ENCODE measurements around the gene MRPS30.
"Not testable (repeated sequence)": the region's sequence is repeated elsewhere in the genome, so short reads cannot be mapped to it uniquely, and the experiment has no call there.

The MRPS30 gene

DNA sequence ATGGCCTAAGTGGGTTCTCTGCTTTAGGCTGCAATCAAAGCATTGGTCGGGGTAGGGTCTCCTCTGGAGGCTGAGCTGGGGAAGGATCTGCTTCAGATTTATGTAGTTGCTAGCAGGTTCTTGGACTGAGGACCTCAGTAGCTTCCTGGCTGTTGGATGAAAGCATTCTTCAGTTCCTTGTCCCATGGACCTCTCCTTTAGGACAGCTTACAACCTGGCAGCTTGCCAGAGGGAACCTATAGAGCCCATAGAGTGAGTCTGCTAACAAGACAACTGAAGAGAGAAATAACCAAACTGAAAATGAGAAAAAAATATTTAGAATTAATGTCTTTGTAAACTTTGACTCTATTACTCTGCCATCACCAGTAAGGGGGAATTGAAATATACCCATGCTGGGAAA lies 12.4 kb downstream of the MRPS30 start:
- DNase-seq (ENCODE audit: low spot score) = no peak

GRCh38 chr5:44824662-44825061 lies 15.9 kb downstream of the MRPS30 start:
- DNase-seq (ENCODE audit: low spot score) = not testable (repeated sequence)

DNA sequence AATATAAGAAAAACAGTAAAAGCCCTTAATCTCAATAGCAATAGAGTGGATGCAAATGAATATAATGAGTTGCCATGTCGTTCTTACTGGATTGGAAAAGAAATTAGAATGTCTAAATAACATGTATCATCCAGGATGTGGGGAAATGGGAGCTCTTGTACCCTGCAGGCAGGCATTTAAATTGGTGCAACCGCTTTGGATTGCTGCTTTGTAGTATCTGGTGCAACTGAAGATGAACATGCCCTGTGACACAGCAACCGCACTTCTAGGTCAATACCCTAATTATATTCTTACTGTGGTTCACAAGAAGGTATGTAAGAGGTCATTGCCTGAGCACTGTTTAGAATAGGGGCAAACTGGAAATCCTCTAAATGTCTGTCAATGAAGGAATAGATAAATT lies 18.9 kb downstream of the MRPS30 start:
- no peak for DNase-seq (ENCODE audit: low spot score)

GRCh38 chr5:44828719-44829118 lies 20.0 kb downstream of the MRPS30 start:
- DNase-seq (ENCODE audit: low spot score) = no peak

DNA sequence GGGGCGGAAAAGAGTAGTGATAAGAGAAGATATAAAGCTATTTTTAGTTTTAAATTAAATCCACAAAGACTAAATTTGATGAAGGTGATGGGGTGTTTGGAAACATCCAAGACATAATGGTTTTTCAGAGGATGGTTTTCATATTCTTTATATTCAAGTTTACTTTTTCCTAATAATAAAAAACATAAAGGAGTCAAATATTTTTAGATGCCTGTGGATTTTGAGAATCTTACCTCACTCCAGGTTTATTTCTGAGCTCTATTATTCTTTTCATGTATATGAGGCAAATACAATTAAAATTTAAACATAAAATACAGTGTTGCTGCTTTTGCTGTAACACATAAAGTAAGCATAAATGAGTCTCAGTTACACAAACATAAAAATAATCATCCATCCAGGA lies 22.2 kb downstream of the MRPS30 start:
- DNase-seq (ENCODE audit: low spot score) = no peak

DNA sequence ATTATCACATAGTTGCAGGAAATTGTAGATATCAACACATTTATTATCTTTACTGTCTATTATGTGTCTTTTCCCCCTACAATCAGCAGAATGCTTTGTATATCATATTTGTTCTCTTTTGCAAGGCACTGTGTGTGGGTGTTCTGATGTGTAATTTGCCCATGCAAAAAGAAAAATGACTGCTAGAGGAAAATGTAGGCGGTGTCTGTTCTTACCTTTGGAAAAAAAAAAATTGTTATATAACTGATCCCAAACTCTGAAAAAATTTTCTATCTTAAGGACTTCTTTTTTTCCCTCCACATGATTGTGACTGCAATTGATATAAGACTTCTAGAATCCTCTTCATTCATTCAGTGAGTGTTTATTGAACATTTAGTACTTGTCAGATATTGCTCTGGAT lies 24.5 kb downstream of the MRPS30 start:
- DNase-seq (ENCODE audit: low spot score) = no peak

GRCh38 chr5:44835693-44836092 lies 26.9 kb downstream of the MRPS30 start:
- no peak for DNase-seq (ENCODE audit: low spot score)

GRCh38 chr5:44839018-44839681 lies 30.4 kb downstream of the MRPS30 start:
- no peak for DNase-seq (ENCODE audit: low spot score)

DNA sequence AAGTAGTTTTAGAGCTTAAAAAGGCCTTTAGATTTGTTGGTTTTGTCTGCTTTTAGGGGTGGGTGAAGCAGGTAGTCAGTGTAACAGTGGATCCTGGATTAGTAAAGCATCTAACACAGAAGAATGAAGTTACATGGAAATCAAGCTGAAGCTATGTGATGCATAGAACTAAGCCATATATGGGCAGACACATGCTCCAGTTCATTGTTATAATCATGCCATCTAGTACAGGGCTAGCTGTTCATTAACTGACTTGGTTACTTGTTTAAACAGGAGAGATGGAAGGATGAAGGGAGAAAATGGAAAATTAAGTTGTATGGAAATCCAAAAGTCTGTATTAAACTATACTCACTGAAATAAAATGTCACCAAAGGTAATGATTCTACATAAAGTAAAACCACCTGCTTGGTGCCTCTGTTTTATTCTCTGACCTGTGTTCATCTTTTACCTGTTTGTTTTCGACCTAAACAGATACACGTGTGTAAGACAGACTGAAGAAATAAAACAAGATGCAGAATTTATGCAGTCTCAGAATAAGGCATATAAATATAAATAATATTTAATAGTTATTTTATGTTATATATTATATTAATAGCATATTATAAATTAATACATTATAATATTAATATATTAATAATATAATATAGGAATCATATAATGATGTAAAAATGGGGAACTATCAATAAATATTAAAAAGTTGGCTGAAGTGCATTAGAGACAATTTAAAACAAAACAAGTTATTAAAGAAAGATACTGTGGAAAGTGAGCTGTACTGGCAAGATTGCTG lies 33.9 kb downstream of the MRPS30 start:
- DNase-seq (ENCODE audit: low spot score) = no peak

DNA sequence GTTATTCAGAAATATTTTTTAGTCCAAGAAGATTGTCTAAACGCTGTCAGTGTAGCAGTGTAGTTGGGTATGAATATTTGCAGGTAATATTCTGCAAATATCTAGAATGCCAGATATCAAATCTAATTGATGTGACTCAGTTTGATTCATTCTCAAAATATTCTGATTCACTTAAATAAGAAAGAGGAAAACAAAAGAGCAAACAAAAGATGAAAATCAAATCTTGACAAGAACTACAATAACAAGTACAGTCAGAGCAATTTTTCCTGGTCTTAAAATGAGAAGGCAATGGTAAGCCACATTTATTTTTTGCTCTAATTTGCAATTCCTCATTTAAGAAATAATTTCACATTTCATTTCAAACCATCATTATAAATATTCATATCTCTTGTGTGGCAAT lies 36.0 kb downstream of the MRPS30 start:
- no peak for DNase-seq (ENCODE audit: low spot score)

- no peak for DNase-seq (ENCODE audit: low spot score)
Observed at GRCh38 chr5:44845777-44846176, 37.0 kb downstream of the MRPS30 start.

GRCh38 chr5:44847206-44847852 lies 38.6 kb downstream of the MRPS30 start:
- no peak for DNase-seq (ENCODE audit: low spot score)

DNA sequence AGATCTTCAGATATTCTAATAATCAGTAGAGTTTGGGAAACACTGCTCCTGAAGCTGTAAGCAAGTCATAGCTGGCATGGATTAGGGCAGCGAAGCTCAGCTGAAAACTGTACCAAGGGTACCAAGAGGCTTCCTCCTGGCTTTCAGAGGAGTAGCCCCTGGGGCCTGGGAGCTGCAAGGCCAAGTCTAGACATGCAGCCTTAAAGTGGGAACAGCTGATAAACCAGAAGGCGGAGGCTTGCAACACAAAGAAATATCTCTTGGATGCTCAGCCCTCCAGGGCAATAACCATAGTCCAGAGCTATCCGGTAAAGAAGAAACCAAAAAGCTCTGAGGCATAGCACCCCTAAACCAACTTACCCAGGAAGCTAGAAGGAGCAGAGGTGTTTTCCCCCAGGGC lies 51.5 kb downstream of the MRPS30 start:
- no peak for DNase-seq (ENCODE audit: low spot score)

DNA sequence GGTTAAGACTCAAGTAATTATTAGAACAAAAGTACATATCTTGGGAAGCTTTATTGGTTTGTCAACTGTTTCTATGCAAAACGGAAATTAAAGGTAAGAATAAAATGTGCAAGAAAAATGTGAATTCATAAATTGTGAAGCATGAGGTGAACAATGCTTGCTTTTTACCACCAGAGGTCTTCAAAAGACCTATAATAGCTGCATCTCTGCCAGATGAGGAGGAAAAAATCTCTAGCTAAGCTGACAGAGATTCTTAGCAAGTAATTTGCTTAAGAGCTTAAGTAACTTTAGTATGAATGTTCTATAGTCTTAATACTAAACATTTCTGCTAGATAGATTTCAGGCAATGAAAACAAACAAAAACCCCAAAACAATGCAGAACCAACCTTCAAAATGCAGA lies 54.1 kb downstream of the MRPS30 start:
- no peak for DNase-seq (ENCODE audit: low spot score)

Data from ecto neural progenitor cell (in vitro differentiated cells).